SH-SY5Y (cell line): ENCODE data around the gene NECTIN1.

Experiments
- GATA2 ChIP-seq: IDR thresholded peaks from 2 replicates; pipeline ENCODE4 v1.6.1; 2011; ENCODE audit warnings: mild to moderate bottlenecking, low read depth, low read length
- GATA3 ChIP-seq: IDR thresholded peaks from 2 replicates; pipeline ENCODE4 v1.6.1; 2011; ENCODE audit warnings: low read depth, mild to moderate bottlenecking, low read length, moderate library complexity

DNA sequence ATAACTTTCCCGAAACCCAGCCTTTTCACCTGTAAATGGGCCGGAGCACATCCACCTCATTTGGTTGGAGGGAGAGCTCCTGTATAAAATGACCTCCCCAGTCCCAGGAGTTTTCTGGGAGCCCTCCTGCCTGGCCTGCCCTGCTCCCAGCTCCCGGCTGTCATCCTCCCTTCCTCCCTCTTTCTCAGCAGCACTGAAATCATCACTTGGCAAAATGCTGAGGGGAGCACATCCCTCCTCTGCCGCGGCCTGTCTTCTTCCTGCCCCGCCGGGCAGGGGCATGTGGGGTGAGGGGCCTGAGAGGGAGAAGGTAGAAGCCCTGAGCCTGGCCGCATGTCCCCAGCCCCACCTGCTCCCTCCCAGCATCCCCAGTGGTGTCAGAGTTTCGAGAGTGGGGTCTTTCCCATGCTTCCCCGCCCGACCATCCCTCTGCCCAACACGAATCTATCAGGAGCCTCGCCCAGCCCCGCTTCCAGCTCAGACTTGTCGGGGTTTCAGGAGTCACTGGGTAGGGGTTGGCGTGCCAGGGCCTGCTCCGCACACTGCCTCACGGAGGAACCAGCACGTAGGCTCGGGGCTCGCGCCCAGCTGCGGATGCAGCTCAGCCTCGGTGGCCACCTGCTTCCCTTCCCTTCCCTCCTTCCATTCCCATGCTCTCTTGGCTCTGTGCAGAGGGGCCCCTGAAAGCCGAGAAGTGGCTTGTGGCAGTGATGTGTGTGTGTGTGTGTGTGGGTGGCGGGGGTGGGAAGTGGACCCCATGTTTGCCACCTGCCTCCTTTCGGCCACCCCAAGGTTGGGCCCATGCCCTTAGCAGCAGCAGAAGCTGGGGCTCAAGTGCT, 37.1 kb downstream of the NECTIN1 start:
- no peak for TF ChIP-seq GATA2
- no peak for TF ChIP-seq GATA3
